ENCODE measurements around the gene EFCAB6.

EFCAB6 gene

GRCh38 chr22:43774318-43774915 is 37.7 kb downstream of the EFCAB6 start:
- H3K27ac ChIP-seq = no peak overlapping the region
- no peak overlapping the region for H3K4me3 ChIP-seq

- Histone ChIP-seq H3K4me3 (no peak overlapping the region), H3K27ac (no peak overlapping the region)
These were observed 39.3 kb downstream of the EFCAB6 start for GRCh38 chr22:43772831-43773230.

- H3K4me3 ChIP-seq = no peak overlapping the region
- H3K27ac ChIP-seq = no peak overlapping the region
These were observed 56.7 kb downstream of the EFCAB6 start for GRCh38 chr22:43755452-43755851.

- Histone ChIP-seq H3K4me3 (no peak overlapping the region), H3K27ac (no peak overlapping the region)
These were observed 57.1 kb downstream of the EFCAB6 start for GRCh38 chr22:43755011-43755410.

GRCh38 chr22:43754176-43754575 is 57.9 kb downstream of the EFCAB6 start:
- H3K4me3 ChIP-seq = no peak overlapping the region
- no peak overlapping the region for H3K27ac ChIP-seq

- H3K27ac ChIP-seq = no peak overlapping the region
- H3K4me3 ChIP-seq = no peak overlapping the region
These were observed 58.4 kb downstream of the EFCAB6 start for GRCh38 chr22:43753688-43754087.

GRCh38 chr22:43750751-43751150 is 61.4 kb downstream of the EFCAB6 start:
- H3K4me3 ChIP-seq = no peak overlapping the region
- no peak overlapping the region for H3K27ac ChIP-seq

GRCh38 chr22:43749473-43749872 is 62.6 kb downstream of the EFCAB6 start:
- H3K4me3 ChIP-seq = no peak overlapping the region
- no peak overlapping the region for H3K27ac ChIP-seq

- no peak overlapping the region for H3K4me3 ChIP-seq
- no peak overlapping the region for H3K27ac ChIP-seq
These were observed 64.2 kb downstream of the EFCAB6 start for GRCh38 chr22:43747877-43748276.

- Histone ChIP-seq H3K27ac (no peak overlapping the region), H3K4me3 (no peak overlapping the region)
These were observed 65.0 kb downstream of the EFCAB6 start for GRCh38 chr22:43747058-43747457.

GRCh38 chr22:43745783-43746356 is 66.2 kb downstream of the EFCAB6 start:
- Histone ChIP-seq H3K4me3 (no peak overlapping the region), H3K27ac (no peak overlapping the region)

- Histone ChIP-seq H3K27ac (peak overlapping the region in 1 of 21 experiments; percentile 21), H3K4me3 (no peak overlapping the region)
These were observed 66.7 kb downstream of the EFCAB6 start for GRCh38 chr22:43745411-43745770.

GRCh38 chr22:43744700-43745410 is 67.2 kb downstream of the EFCAB6 start:
- no peak overlapping the region for H3K4me3 ChIP-seq
- H3K27ac ChIP-seq = peak overlapping the region in 2 of 21 experiments; percentile 17 to 21

GRCh38 chr22:43743929-43744643 is 68.0 kb downstream of the EFCAB6 start:
- no peak overlapping the region for H3K4me3 ChIP-seq
- H3K27ac ChIP-seq = peak overlapping the region in 1 of 21 experiments; percentile 17

- Histone ChIP-seq H3K27ac (no peak overlapping the region), H3K4me3 (no peak overlapping the region)
These were observed 69.0 kb downstream of the EFCAB6 start for GRCh38 chr22:43743131-43743530.

GRCh38 chr22:43742154-43742950 is 69.8 kb downstream of the EFCAB6 start:
- no peak overlapping the region for H3K4me3 ChIP-seq
- no peak overlapping the region for H3K27ac ChIP-seq

- Histone ChIP-seq H3K4me3 (no peak overlapping the region), H3K27ac (no peak overlapping the region)
These were observed 71.4 kb downstream of the EFCAB6 start for GRCh38 chr22:43740587-43741270.

GRCh38 chr22:43739851-43740379 is 72.2 kb downstream of the EFCAB6 start:
- Histone ChIP-seq H3K4me3 (no peak overlapping the region), H3K27ac (no peak overlapping the region)

- H3K4me3 ChIP-seq = no peak overlapping the region
- H3K27ac ChIP-seq = no peak overlapping the region
These were observed 74.8 kb downstream of the EFCAB6 start for GRCh38 chr22:43737150-43737828.

All from skin epidermis (tissue), 12 donors.